ENCODE results near the gene RUFY3.
"Not testable (repeated sequence)": the region's sequence is repeated elsewhere in the genome, so short reads cannot be mapped to it uniquely, and the experiment has no call there.

RUFY3 gene

GRCh38 chr4:70793626-70794025, 71.9 kb downstream of the RUFY3 start:
- no peak for DNase-seq

GRCh38 chr4:70801265-70801809, 79.6 kb downstream of the RUFY3 start:
- DNase-seq: no peak

GRCh38 chr4:70802928-70803580, 81.3 kb downstream of the RUFY3 start:
- no peak for DNase-seq

- DNase-seq: no peak
Observed at GRCh38 chr4:70808151-70808550, 86.4 kb downstream of the RUFY3 start.

- no peak for DNase-seq
Observed at GRCh38 chr4:70815370-70815769, 93.6 kb downstream of the RUFY3 start.

GRCh38 chr4:70816894-70817293, 95.1 kb downstream of the RUFY3 start:
- no peak for DNase-seq

GRCh38 chr4:70818173-70818855, 96.5 kb downstream of the RUFY3 start:
- no peak for DNase-seq

GRCh38 chr4:70818921-70819320, 97.2 kb downstream of the RUFY3 start:
- DNase-seq: no peak

GRCh38 chr4:70829015-70829414, 107.3 kb downstream of the RUFY3 start:
- DNase-seq: no peak

GRCh38 chr4:70829492-70829891, 107.7 kb downstream of the RUFY3 start:
- no peak for DNase-seq

- no peak for DNase-seq
Observed at GRCh38 chr4:70830054-70830453, 108.3 kb downstream of the RUFY3 start.

- no peak for DNase-seq
Observed at GRCh38 chr4:70831293-70831692, 109.5 kb downstream of the RUFY3 start.

- no peak for DNase-seq
Observed at GRCh38 chr4:70833675-70834074, 111.9 kb downstream of the RUFY3 start.

GRCh38 chr4:70836081-70836480, 114.3 kb downstream of the RUFY3 start:
- no peak for DNase-seq

- DNase-seq: no peak
Observed at GRCh38 chr4:70838204-70838603, 116.4 kb downstream of the RUFY3 start.

GRCh38 chr4:70838666-70839588, 117.2 kb downstream of the RUFY3 start:
- no peak for DNase-seq

- DNase-seq: peak; percentile 85
Observed at GRCh38 chr4:70839589-70840093, 117.9 kb downstream of the RUFY3 start, which contains the start of gene GRSF1. Gene GRSF1 (minus strand): TSS chr4:70839890. CDS start chr4:70839827, 63 bp downstream.

- not testable (repeated sequence) for DNase-seq
Observed at GRCh38 chr4:70840137-70840536, 118.4 kb downstream of the RUFY3 start.

- not testable (repeated sequence) for DNase-seq
Observed at GRCh38 chr4:70840631-70841030, 118.9 kb downstream of the RUFY3 start.

- DNase-seq: no peak
Observed at GRCh38 chr4:70841211-70841610, 119.4 kb downstream of the RUFY3 start.

GRCh38 chr4:70841951-70842350, 120.2 kb downstream of the RUFY3 start:
- no peak for DNase-seq

GRCh38 chr4:70842761-70843435, 121.1 kb downstream of the RUFY3 start:
- no peak for DNase-seq
